Measurements from ENCODE around the gene CHST3. TPM values are rescaled to one million over a fixed set of nuclear protein-coding genes. Genes with fewer than 3 reads are reported as not detected.
A peak's percentile ranks its signal among the peaks of the same experiment; 100 is the strongest.

CHST3 gene
- polyA plus RNA-seq, 1 donor (not counting 4 experiments of a cell fraction or from before 2014, with no cell fraction given) = 12.0 TPM

- H3K27ac ChIP-seq (ENCODE audit: control insufficient read depth, insufficient read depth, low read length) = no peak overlapping the region
- no peak for TF ChIP-seq EZH2 (IDR thresholded peaks at IDR 0.05; ENCODE audit: low read length)
- no peak for TF ChIP-seq CTCF (optimal IDR thresholded peaks at IDR 0.05 in 1 of 3, IDR thresholded peaks at IDR 0.05 in 1 of 3, conservative IDR thresholded peaks at IDR 0.05 in 1 of 3; ENCODE audit: extremely low read depth in 1 of 3, insufficient read depth in 2 of 3, low read length in 3 of 3)
- H3K27me3 ChIP-seq (ENCODE audit: control insufficient read depth, extremely low read depth, insufficient read depth, low read length) = no peaks in the 10 kb centered on the region
- no peaks in the 10 kb centered on the region for H3K9me1 ChIP-seq (ENCODE audit: control insufficient read depth, extremely low read depth, insufficient read depth, low read length)
- no peaks in the 10 kb centered on the region for H3K9me3 ChIP-seq (ENCODE audit: control insufficient read depth, low read depth, low read length)
- peaks cover 1 to 4% of the 10 kb centered on the region in 2 experiments for H3K36me3 ChIP-seq (ENCODE audit: control insufficient read depth in 2 of 2, extremely low read depth in 1 of 2, insufficient read depth in 2 of 2, low read length in 2 of 2)
- peaks cover 61% of the 10 kb centered on the region for H3K79me2 ChIP-seq (ENCODE audit: control insufficient read depth, insufficient read depth, low read length)
- no peak overlapping the region for H3K4me2 ChIP-seq (ENCODE audit: control insufficient read depth, extremely low read depth, insufficient read depth, low read depth, low read length)
- FAIRE-seq (no peak), DNase-seq (ENCODE audit: low read depth, low spot score) (no peak)
- H2AFZ ChIP-seq (ENCODE audit: control insufficient read depth, low read length) = no peak overlapping the region
- no peaks in the 10 kb centered on the region for H4K20me1 ChIP-seq (ENCODE audit: control insufficient read depth, extremely low read depth, insufficient read depth, low read length)
- H3K9ac ChIP-seq (ENCODE audit: control insufficient read depth, extremely low read depth, insufficient read depth, low read length) = no peak overlapping the region
- peaks cover 44% of the 10 kb centered on the region for H3K4me1 ChIP-seq (ENCODE audit: control insufficient read depth, extremely low read depth, insufficient read depth, low read length)
- dilution Hi-C loops (cut with MboI; ENCODE audit: extremely low pct_ligation_motif_present, low sequenced_read_pairs) = no loop called here
- H3K4me3 ChIP-seq (ENCODE audit: control insufficient read depth in 2 of 3, extremely low read depth in 1 of 3, insufficient read depth in 2 of 3, low read depth in 1 of 3, low read length in 3 of 3) = no peak overlapping the region
Measured at GRCh38 chr10:71995449-71995848, 31.3 kb downstream of the CHST3 start.

GRCh38 chr10:71995887-71996575, 31.8 kb downstream of the CHST3 start:
- Histone ChIP-seq H3K79me2 (ENCODE audit: control insufficient read depth, insufficient read depth, low read length) (peaks cover 61% of the 10 kb centered on the region), H3K36me3 (ENCODE audit: control insufficient read depth in 2 of 2, extremely low read depth in 1 of 2, insufficient read depth in 2 of 2, low read length in 2 of 2) (peaks cover 1 to 4% of the 10 kb centered on the region in 2 experiments), H3K4me1 (ENCODE audit: control insufficient read depth, extremely low read depth, insufficient read depth, low read length) (peaks cover 44% of the 10 kb centered on the region)

More at GRCh38 chr10:71995887-71996575, 31.8 kb downstream of the CHST3 start:
- DNase-seq (ENCODE audit: low read depth, low spot score) (no peak), FAIRE-seq (peak; percentile 64)
- H3K9ac ChIP-seq (ENCODE audit: control insufficient read depth, extremely low read depth, insufficient read depth, low read length) = no peak overlapping the region
- H4K20me1 ChIP-seq (ENCODE audit: control insufficient read depth, extremely low read depth, insufficient read depth, low read length) = no peaks in the 10 kb centered on the region
- no peak overlapping the region for H2AFZ ChIP-seq (ENCODE audit: control insufficient read depth, low read length)
- dilution Hi-C loops (cut with MboI; ENCODE audit: extremely low pct_ligation_motif_present, low sequenced_read_pairs) = no loop called here
- H3K27me3 ChIP-seq (ENCODE audit: control insufficient read depth, extremely low read depth, insufficient read depth, low read length) = no peaks in the 10 kb centered on the region
- H3K9me1 ChIP-seq (ENCODE audit: control insufficient read depth, extremely low read depth, insufficient read depth, low read length) = no peaks in the 10 kb centered on the region
- no peaks in the 10 kb centered on the region for H3K9me3 ChIP-seq (ENCODE audit: control insufficient read depth, low read depth, low read length)
- no peak overlapping the region for H3K27ac ChIP-seq (ENCODE audit: control insufficient read depth, insufficient read depth, low read length)
- H3K4me2 ChIP-seq (ENCODE audit: control insufficient read depth, extremely low read depth, insufficient read depth, low read depth, low read length) = peak overlapping the region; percentile 13
- H3K4me3 ChIP-seq (ENCODE audit: control insufficient read depth in 2 of 3, extremely low read depth in 1 of 3, insufficient read depth in 2 of 3, low read depth in 1 of 3, low read length in 3 of 3) = no peak overlapping the region
- TF ChIP-seq EZH2 (IDR thresholded peaks at IDR 0.05; ENCODE audit: low read length) = no peak
- TF ChIP-seq CTCF (optimal IDR thresholded peaks at IDR 0.05 in 1 of 3, IDR thresholded peaks at IDR 0.05 in 1 of 3, conservative IDR thresholded peaks at IDR 0.05 in 1 of 3; ENCODE audit: extremely low read depth in 1 of 3, insufficient read depth in 2 of 3, low read length in 3 of 3) = no peak

Measured in keratinocyte (primary cell).